Stimulated activated CD4-positive, alpha-beta T cell treated with anti-CD3 and anti-CD28 coated beads, TNF-alpha, amount 100 ng/mL, for 4 hours (primary cell): ENCODE data around the gene UBP1.
"Not testable (repeated sequence)": the region's sequence is repeated elsewhere in the genome, so short reads cannot be mapped to it uniquely, and the experiment has no call there.

Experiments
- DNase-seq, 3 experiments: peaks; one replicate each; pipeline ENCODE4 v3.0.0-alpha.2; 2020; ENCODE audit warnings: low read depth in 3 of 3

Gene UBP1

GRCh38 chr3:33391255-33391995, 48.8 kb downstream of the UBP1 start:
- no peak for DNase-seq

DNA sequence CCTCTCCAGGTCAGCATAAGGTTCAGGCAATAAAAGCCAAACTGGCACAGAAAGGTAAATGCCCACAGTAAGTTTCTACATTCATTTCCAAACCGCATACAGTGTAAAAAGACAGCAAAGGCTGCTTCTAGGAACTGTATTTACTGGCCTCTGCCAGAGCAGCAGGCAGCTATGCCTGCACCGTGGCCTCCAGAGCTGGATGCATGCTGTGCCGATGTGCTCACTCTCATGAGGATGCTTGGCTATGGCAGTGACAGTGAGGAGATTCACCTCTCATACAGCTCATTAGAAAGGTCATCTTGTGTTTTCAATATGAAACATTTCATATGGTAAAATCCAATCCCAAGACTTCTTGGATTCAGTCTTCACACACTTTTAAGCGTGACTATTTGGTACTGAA, 50.3 kb downstream of the UBP1 start:
- no peak for DNase-seq

- no peak for DNase-seq
Observed at GRCh38 chr3:33388374-33389100, 51.7 kb downstream of the UBP1 start.

GRCh38 chr3:33386631-33387030, 53.6 kb downstream of the UBP1 start:
- DNase-seq, result no peak

GRCh38 chr3:33385423-33385822, 54.8 kb downstream of the UBP1 start:
- DNase-seq, result no peak

DNA sequence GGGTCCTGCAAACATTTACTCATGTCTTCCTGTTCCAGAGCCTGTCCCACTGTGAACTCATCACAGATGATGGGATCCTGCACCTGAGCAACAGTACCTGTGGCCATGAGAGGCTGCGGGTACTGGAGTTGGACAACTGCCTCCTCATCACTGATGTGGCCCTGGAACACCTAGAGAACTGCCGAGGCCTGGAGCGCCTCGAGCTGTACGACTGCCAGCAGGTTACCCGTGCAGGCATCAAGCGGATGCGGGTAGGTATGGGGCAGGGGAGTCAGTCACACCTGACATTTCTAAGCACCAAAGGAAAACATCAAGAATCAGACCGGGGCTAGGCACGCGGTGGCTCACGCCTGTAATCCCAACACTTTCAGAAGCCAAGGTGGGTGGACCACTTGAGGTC, 56.3 kb downstream of the UBP1 start:
- no peak for DNase-seq

- DNase-seq, result no peak
Observed at GRCh38 chr3:33380653-33381052, 59.6 kb downstream of the UBP1 start.

- DNase-seq, result no peak
Observed at GRCh38 chr3:33377931-33378330, 62.3 kb downstream of the UBP1 start.

DNA sequence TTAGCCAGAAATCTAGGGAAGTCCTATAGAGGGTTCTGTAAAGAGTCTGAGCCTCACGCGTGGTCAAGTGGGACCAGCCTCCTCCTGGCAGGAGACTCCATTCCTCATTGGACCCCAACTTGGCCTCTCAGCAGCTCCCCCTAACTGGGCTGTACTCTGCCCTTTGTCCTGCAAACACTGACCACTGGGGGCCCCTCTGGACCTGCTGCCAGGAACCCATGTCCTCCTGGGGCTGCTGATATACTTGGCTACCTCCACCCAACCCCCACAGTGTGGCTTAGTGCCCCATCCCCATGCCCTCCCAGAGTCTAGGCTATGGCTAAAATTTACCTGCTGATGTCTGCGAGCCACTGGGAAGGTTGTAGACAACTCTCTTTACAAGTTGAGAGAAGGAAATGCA, 62.7 kb downstream of the UBP1 start:
- DNase-seq, result no peak

GRCh38 chr3:33373082-33373437, 67.1 kb downstream of the UBP1 start:
- DNase-seq, result no peak

- DNase-seq, result peak; percentile 11 to 14 (median 13)
Observed at GRCh38 chr3:33372218-33373081, 67.8 kb downstream of the UBP1 start.

GRCh38 chr3:33364531-33365128, 75.6 kb downstream of the UBP1 start:
- no peak for DNase-seq

DNA sequence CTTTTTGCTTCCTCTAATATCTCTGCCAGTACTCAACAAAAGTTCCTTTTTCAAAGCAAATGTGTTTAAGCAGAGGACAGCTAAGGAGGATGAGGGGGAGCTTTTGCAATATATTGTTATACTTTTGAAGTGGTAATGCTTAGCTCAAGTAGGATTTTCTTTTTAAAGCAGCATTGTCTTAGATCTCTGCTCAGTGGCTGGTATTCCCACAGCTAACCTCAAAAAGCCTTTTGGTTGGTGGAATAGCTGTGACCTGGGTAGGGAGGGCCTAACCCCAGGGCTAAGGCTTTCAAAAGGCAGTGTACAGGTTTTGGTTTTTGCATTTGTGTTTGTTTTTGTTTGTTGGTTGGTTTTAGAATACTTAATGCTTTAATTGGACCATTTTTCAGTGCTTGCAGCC, 76.1 kb downstream of the UBP1 start:
- DNase-seq, result no peak

DNA sequence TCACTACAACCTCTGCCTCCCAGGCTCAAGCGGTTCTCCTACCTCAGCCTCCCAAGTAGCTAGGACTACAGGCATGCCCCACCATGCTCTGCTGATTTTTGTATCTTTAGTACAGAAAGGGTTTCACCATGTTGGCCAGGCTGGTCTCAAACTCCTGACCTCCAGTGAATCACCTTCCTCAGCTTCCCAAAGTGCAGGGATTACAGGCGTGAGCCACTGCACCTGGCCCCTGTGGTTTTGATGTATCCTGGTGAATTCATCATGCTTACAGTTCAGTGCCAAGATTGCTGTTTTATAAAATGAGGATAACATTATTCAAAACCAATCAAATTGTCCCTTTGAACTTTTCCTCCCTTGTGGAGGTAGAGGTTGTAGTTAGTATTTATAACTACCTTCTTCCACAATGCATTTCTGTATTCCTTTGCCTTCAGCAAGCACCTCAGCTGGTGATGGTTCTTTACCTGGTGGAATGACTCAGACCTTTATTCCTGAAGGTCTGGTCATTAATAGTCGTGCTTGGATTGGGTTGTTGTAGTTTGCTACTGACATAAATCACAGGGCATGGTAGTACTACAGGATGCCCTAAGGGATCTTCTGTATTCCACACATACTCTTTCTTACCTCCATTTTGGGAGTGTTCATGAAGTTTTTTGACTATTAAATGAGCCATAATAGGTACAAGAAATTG, 76.9 kb downstream of the UBP1 start:
- DNase-seq, result no peak

DNA sequence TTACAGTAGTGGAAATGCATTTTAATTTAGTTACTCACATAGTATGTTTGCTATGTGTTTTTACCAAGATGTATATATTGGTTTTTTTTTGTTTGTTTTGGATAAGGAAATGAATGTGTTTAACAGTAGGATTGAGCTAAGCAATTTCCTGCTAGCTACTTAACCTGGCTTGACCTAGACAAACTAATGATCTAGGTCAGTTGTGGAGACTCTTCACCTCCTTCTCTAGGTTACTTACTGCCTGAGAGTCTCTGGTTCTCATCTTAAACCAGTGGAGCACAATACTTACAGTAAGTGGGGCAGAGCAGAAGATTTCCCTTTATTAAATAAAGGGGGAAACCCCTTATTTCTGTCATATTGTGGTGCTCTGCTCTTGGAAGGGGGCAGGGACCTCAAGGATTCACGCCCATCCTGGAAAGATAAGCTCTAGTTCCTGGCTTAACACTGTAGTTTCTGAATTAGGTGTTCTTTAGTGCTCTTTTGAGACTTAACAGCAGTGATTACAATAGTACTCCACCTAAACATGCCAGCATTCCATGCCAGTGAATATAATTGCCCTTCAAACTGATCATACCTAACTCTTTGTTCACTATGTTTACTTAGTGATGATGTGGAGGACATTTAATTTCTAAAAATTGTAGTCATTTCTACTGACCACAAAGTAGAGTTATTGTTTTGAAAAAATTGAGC, 79.9 kb downstream of the UBP1 start:
- no peak for DNase-seq

GRCh38 chr3:33358172-33358781, 81.9 kb downstream of the UBP1 start:
- DNase-seq, result no peak

DNA sequence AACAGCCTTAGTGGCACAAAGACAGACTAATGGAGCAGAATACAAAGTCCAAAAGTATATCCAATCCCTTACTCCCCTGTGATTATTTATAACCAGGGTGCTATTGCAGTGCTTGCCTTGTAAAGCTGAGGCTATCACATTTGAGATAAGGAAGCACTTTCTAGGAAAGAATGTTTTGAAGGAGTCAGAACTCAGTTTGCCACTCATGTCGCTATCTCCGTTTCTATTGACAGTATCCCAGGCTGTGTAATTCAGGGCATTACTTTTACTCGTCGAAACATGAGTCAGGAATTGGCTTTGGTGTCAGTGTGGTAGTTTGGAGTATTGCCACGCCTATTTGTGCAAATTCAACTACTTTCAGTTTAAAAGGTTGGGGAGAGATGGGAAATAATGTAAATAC, 84.6 kb downstream of the UBP1 start:
- no peak for DNase-seq

- DNase-seq, result no peak
Observed at GRCh38 chr3:33339758-33340157, 100.4 kb downstream of the UBP1 start.

- DNase-seq, result not testable (repeated sequence)
Observed at GRCh38 chr3:33338936-33339465, 101.2 kb downstream of the UBP1 start.
